ENCODE data around the gene ARID1B.

The ARID1B gene

DNA sequence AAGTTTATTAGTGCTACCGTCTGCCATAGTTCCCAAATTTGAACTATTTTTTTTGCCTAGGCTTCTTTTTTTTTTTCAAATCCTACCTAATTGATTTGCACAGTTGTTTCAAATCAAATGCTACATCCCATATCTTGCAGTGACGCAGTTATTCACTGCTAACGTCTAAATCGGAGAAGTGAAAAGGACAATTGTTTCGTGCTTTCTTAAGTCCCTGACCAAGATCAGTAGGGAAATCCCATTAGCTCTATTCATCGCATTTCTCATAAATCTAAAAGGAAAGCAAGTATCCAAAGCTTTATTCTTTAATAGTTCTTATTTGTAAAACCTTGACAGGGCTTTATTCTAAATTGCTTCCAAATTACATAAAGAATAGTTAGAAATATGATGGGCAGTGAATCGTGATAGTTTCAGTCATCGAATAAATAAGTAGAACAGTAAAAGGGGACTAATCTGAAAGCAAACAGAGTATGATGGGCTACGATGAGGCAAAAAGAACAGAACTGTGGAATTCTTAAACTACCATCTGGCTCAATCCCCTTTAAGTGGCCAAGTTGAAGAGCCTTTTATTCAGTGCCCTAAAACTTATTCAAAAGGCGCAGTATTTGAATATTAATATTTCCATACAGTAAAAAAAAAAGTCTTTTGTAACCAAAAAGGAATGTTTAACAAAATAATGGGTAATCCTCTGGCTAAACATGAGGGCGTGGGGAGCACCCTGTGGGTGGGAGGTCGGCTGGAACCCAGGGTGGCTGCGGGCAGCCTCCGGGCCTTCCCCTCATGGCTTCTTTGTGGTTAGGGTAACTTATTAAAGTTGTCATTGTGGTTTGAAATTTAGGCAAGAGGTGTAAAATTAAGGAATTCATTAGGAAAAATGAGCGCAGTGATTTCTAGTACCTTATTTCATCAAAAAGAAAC is 3.0 kb upstream of the ARID1B start:
- Histone ChIP-seq H3K4me1 (ENCODE audit: control insufficient read depth, insufficient read depth, low read length) (peaks cover 19% of the 10 kb centered on the region), H3K27me3 (ENCODE audit: control insufficient read depth, insufficient read depth, low read length, poor library complexity, severe bottlenecking) (no peaks in the 10 kb centered on the region), H3K36me3 (ENCODE audit: control insufficient read depth, insufficient read depth, low read length) (no peaks in the 10 kb centered on the region), H3K9me3 (ENCODE audit: control insufficient read depth, low read length) (no peaks in the 10 kb centered on the region), H3K4me3 (ENCODE audit: insufficient read depth, low read depth, low read length) (no peak overlapping the region), H3K27ac (ENCODE audit: insufficient read depth, low read depth, low read length, poor library complexity, severe bottlenecking) (no peak overlapping the region)
- WGBS, 2 experiments = 44 to 48% methylated on average over 13 to 14 of the region's 15 CpGs

DNA sequence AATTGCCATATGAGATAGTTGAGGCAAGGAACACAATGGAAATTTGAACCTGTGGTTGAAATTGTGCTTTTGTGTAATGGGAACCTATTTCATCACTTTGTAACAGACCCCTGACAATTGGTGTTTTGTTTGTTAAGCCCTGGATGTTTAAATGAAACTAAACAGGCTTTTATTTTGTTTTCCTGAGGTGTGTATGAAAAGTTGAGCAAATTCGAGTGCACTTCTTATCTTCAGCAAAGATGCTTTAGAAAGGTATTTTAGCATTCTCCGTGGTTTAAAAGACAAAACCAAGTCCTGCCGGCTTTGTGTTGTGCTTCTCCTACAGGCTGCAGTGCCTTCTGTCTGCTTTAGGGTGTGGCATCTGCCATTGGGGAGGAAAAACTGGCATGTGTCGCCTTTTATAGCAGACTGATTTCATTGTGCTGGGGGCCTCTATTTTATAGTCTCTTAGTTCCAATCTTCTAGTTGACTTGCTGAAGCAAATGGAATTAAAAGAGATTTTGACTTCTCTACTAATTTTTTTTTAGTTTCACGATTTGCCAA is 2.2 kb upstream of the ARID1B start:
- H3K4me3 ChIP-seq (ENCODE audit: insufficient read depth, low read depth, low read length) = no peak overlapping the region
- H3K27me3 ChIP-seq (ENCODE audit: control insufficient read depth, insufficient read depth, low read length, poor library complexity, severe bottlenecking) = no peaks in the 10 kb centered on the region
- H3K27ac ChIP-seq (ENCODE audit: insufficient read depth, low read depth, low read length, poor library complexity, severe bottlenecking) = peak overlapping the region; percentile 41
- peaks cover 19% of the 10 kb centered on the region for H3K4me1 ChIP-seq (ENCODE audit: control insufficient read depth, insufficient read depth, low read length)
- WGBS, 2 experiments = 13 to 31% methylated on average over 4 to 5 of the region's 5 CpGs
- no peaks in the 10 kb centered on the region for H3K9me3 ChIP-seq (ENCODE audit: control insufficient read depth, low read length)
- no peaks in the 10 kb centered on the region for H3K36me3 ChIP-seq (ENCODE audit: control insufficient read depth, insufficient read depth, low read length)

DNA sequence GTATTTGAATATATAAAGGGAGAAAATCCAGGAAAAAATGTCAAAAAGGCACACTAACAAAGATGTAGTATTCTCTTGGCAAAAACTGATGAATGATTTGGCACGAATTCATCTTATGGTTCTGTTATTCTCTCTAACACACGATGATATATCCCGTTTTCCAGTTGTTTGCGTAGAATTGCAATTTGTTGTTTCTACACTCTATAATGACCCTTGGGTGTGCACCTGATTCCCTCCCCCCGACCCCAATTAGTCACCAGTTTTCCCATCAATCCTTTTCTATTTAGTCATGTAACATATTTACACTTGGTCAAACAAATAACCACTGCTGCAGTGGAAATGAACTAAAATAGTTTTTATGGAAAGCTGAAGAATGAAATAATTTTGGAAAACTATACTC is 1.5 kb upstream of the ARID1B start:
- Histone ChIP-seq H3K27me3 (ENCODE audit: control insufficient read depth, insufficient read depth, low read length, poor library complexity, severe bottlenecking) (no peaks in the 10 kb centered on the region), H3K4me3 (ENCODE audit: insufficient read depth, low read depth, low read length) (no peak overlapping the region), H3K27ac (ENCODE audit: insufficient read depth, low read depth, low read length, poor library complexity, severe bottlenecking) (no peak overlapping the region), H3K9me3 (ENCODE audit: control insufficient read depth, low read length) (no peaks in the 10 kb centered on the region), H3K4me1 (ENCODE audit: control insufficient read depth, insufficient read depth, low read length) (peaks cover 21% of the 10 kb centered on the region), H3K36me3 (ENCODE audit: control insufficient read depth, insufficient read depth, low read length) (no peaks in the 10 kb centered on the region)
- WGBS, 2 experiments = 89 to 91% methylated on average over 5 of the region's 5 CpGs

DNA sequence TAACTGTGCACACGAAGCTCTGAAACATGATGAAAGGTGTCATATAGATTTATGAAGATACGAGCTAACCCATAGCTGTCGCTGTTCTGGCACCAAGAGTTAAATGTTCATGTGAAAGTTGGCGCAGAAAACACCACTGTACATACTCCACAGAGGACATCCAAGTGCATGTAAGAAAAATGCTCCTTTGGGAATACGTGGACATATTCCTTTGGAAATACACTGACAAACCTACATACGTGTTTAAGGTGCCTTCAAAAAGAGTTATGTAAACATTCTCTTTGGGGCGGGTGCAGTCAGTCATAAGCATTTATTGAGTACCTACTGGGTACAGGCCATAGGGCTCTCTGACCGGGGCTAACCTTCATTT is 723 bp upstream of the ARID1B start:
- WGBS, 2 experiments = 58 to 63% methylated on average over 8 of the region's 8 CpGs
- Histone ChIP-seq H3K4me3 (ENCODE audit: insufficient read depth, low read depth, low read length) (peak overlapping the region; percentile 81), H3K27ac (ENCODE audit: insufficient read depth, low read depth, low read length, poor library complexity, severe bottlenecking) (peak overlapping the region; percentile 96), H3K27me3 (ENCODE audit: control insufficient read depth, insufficient read depth, low read length, poor library complexity, severe bottlenecking) (no peaks in the 10 kb centered on the region), H3K9me3 (ENCODE audit: control insufficient read depth, low read length) (no peaks in the 10 kb centered on the region), H3K36me3 (ENCODE audit: control insufficient read depth, insufficient read depth, low read length) (no peaks in the 10 kb centered on the region), H3K4me1 (ENCODE audit: control insufficient read depth, insufficient read depth, low read length) (peaks cover 24% of the 10 kb centered on the region)

DNA sequence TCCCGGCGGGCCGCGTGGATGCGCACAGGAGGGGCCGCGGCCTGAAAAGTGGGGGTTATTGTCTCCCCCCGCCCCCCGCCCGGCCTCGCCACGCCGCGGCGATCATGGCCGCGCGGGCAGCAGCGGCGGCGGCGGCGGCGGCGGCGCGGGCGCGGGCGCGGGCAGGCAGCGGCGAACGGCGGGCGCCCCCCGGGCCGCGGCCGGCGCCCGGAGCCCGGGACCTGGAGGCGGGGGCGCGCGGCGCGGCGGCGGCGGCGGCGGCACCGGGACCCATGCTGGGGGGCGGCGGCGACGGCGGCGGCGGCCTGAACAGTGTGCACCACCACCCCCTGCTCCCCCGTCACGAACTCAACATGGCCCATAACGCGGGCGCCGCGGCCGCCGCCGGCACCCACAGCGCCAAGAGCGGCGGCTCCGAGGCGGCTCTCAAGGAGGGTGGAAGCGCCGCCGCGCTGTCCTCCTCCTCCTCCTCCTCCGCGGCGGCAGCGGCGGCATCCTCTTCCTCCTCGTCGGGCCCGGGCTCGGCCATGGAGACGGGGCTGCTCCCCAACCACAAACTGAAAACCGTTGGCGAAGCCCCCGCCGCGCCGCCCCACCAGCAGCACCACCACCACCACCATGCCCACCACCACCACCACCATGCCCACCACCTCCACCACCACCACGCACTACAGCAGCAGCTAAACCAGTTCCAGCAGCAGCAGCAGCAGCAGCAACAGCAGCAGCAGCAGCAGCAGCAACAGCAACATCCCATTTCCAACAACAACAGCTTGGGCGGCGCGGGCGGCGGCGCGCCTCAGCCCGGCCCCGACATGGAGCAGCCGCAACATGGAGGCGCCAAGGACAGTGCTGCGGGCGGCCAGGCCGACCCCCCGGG is 637 bp downstream of the ARID1B start:
- WGBS, 2 experiments = 0% methylated on average over 113 of the region's 113 CpGs
- no peaks in the 10 kb centered on the region for H3K9me3 ChIP-seq (ENCODE audit: control insufficient read depth, low read length)

DNA sequence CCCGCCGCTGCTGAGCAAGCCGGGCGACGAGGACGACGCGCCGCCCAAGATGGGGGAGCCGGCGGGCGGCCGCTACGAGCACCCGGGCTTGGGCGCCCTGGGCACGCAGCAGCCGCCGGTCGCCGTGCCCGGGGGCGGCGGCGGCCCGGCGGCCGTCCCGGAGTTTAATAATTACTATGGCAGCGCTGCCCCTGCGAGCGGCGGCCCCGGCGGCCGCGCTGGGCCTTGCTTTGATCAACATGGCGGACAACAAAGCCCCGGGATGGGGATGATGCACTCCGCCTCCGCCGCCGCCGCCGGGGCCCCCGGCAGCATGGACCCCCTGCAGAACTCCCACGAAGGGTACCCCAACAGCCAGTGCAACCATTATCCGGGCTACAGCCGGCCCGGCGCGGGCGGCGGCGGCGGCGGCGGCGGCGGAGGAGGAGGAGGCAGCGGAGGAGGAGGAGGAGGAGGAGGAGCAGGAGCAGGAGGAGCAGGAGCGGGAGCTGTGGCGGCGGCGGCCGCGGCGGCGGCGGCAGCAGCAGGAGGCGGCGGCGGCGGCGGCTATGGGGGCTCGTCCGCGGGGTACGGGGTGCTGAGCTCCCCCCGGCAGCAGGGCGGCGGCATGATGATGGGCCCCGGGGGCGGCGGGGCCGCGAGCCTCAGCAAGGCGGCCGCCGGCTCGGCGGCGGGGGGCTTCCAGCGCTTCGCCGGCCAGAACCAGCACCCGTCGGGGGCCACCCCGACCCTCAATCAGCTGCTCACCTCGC is 1.5 kb downstream of the ARID1B start:
- Histone ChIP-seq H3K4me1 (ENCODE audit: control insufficient read depth, insufficient read depth, low read length) (peaks cover 27% of the 10 kb centered on the region), H3K9me3 (ENCODE audit: control insufficient read depth, low read length) (no peaks in the 10 kb centered on the region)

More for the DNA sequence above, 637 bp downstream of the ARID1B start:
- peak overlapping the region; percentile 81 for H3K4me3 ChIP-seq (ENCODE audit: insufficient read depth, low read depth, low read length)
- H3K27ac ChIP-seq (ENCODE audit: insufficient read depth, low read depth, low read length, poor library complexity, severe bottlenecking) = peak overlapping the region; percentile 96
- no peaks in the 10 kb centered on the region for H3K27me3 ChIP-seq (ENCODE audit: control insufficient read depth, insufficient read depth, low read length, poor library complexity, severe bottlenecking)
- peaks cover 24% of the 10 kb centered on the region for H3K4me1 ChIP-seq (ENCODE audit: control insufficient read depth, insufficient read depth, low read length)
- no peaks in the 10 kb centered on the region for H3K36me3 ChIP-seq (ENCODE audit: control insufficient read depth, insufficient read depth, low read length)

DNA sequence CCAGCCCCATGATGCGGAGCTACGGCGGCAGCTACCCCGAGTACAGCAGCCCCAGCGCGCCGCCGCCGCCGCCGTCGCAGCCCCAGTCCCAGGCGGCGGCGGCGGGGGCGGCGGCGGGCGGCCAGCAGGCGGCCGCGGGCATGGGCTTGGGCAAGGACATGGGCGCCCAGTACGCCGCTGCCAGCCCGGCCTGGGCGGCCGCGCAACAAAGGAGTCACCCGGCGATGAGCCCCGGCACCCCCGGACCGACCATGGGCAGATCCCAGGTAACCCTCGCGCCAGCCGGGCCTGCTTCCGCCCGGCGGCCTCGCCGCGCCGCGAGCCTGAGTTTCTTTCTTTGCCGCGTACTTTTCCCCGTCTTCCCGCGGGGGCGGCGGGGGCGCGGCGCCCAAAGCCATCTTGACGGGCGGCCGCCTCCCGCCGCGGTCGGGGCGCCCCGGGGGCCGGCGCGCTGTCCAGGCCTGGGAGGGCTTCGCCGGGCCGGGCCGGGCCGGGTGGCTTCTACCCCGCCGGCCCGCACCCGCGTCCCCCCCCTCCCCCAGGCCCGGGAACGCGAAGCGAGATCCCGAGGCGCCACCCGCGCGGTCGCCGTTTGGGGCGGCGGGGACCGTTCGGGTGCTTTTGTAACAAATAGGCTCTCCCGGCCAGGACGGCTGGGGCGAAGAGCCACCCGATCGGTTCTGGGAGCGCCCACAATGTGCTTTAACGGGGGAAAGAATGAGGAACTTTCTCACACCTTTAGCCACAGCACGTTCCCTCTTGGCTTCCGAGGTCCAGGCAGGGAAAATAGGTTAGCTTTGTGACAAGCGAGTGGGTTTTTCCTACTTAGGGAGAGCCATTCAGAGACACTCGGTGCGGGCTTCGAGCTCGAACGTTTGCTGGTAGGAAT is 2.3 kb downstream of the ARID1B start:
- peaks cover 30% of the 10 kb centered on the region for H3K4me1 ChIP-seq (ENCODE audit: control insufficient read depth, insufficient read depth, low read length)
- WGBS, 2 experiments = 0% methylated on average over 108 of the region's 108 CpGs

More for the DNA sequence above, 1.5 kb downstream of the ARID1B start:
- Histone ChIP-seq H3K4me3 (ENCODE audit: insufficient read depth, low read depth, low read length) (peak overlapping the region; percentile 67), H3K36me3 (ENCODE audit: control insufficient read depth, insufficient read depth, low read length) (no peaks in the 10 kb centered on the region), H3K27me3 (ENCODE audit: control insufficient read depth, insufficient read depth, low read length, poor library complexity, severe bottlenecking) (no peaks in the 10 kb centered on the region), H3K27ac (ENCODE audit: insufficient read depth, low read depth, low read length, poor library complexity, severe bottlenecking) (peak overlapping the region; percentile 91)
- WGBS, 2 experiments = 0% methylated on average over 86 to 100 of the region's 100 CpGs

DNA sequence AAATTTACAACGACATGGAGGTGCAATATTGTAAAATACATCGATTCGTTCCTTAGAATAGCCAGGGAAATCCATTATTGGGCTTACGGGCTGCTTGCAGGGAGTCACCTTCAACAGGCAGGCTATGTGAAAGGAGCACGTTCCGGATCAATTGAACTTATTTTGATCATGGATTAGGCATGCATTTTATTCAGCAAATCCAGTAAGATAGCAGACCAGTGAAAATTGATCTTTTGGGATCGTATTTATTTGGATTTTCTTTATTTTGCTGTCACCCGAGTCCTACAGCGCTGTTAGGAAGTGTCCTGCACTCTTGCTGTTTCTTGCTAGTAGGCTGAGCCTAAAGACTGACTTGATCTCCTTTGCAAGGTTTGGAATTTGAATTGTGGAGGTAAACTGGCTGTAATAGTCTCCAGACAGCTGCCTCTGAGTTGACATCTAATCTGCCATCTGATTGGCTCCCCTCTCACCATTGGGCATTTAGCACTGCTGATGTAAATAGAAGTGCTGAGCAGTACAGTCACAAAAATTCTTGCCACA is 3.0 kb downstream of the ARID1B start:
- Histone ChIP-seq H3K36me3 (ENCODE audit: control insufficient read depth, insufficient read depth, low read length) (no peaks in the 10 kb centered on the region), H3K9me3 (ENCODE audit: control insufficient read depth, low read length) (no peaks in the 10 kb centered on the region), H3K4me3 (ENCODE audit: insufficient read depth, low read depth, low read length) (peak overlapping the region; percentile 67), H3K27ac (ENCODE audit: insufficient read depth, low read depth, low read length, poor library complexity, severe bottlenecking) (peak overlapping the region; percentile 57), H3K27me3 (ENCODE audit: control insufficient read depth, insufficient read depth, low read length, poor library complexity, severe bottlenecking) (no peaks in the 10 kb centered on the region), H3K4me1 (ENCODE audit: control insufficient read depth, insufficient read depth, low read length) (peaks cover 24% of the 10 kb centered on the region)
- 0 to 2% methylated on average over 9 of the region's 9 CpGs for WGBS, 2 experiments

More for the DNA sequence above, 2.3 kb downstream of the ARID1B start:
- Histone ChIP-seq H3K27me3 (ENCODE audit: control insufficient read depth, insufficient read depth, low read length, poor library complexity, severe bottlenecking) (no peaks in the 10 kb centered on the region), H3K27ac (ENCODE audit: insufficient read depth, low read depth, low read length, poor library complexity, severe bottlenecking) (peak overlapping the region; percentile 91), H3K9me3 (ENCODE audit: control insufficient read depth, low read length) (no peaks in the 10 kb centered on the region), H3K36me3 (ENCODE audit: control insufficient read depth, insufficient read depth, low read length) (no peaks in the 10 kb centered on the region), H3K4me3 (ENCODE audit: insufficient read depth, low read depth, low read length) (peak overlapping the region; percentile 67)

Measured in ectodermal cell (in vitro differentiated cells).